NCI-H524 treated with DMSO at 0.1 percent for 48 hours (cell line): ENCODE measurements around the gene RAB35.

Source experiments
- DNase-seq: peaks from one replicate; lab custom pipeline; 2025; lab: John Stamatoyannopoulos, UW

Gene RAB35

GRCh38 chr12:120116441-120116791 lies at the start of gene RAB35:
Gene RAB35 (minus strand): TSS chr12:120116753. CDS start chr12:120116650, 103 bp downstream.
- DNase-seq, result no peak

DNA sequence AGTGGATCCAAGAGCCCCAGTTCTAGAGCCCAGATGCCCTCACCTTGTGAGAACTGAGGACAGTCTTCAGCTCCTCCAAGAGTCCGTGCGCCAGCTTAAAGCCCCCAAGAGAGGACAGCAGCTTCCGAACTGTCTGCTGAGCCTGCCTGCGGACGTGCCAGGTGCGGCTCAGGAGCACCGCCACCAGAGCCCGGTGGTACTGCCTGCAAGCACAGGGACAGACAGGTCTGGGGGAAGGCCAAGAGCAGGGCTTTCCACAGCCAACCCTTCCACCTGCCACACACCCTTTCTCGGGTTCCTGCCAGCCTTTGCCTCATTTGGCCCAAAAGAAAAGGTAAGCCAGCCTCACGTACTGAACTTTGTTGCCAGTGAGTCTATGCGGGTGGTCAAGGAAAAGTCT lies 47.7 kb upstream of the RAB35 start:
- DNase-seq, result no peak

DNA sequence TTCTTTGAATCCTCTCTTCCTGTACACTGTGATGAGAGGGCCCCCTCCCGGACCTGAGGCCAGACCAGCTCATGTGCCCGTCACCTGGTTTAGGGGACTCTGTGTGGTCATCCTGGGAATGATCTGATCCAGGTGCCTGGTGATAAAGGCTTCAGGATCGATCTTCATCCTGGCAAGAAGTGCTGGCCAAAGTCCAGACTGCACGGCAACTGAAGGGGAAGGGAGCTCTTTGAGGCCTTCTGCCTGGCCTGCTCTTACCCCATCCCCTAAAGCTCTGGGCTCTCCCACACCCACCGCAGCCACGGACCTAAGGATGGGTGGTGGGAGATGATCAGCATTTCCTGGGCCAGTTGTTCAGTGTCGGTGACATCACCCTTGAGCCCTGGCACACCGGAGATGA lies 46.2 kb upstream of the RAB35 start:
- DNase-seq, result no peak

DNA sequence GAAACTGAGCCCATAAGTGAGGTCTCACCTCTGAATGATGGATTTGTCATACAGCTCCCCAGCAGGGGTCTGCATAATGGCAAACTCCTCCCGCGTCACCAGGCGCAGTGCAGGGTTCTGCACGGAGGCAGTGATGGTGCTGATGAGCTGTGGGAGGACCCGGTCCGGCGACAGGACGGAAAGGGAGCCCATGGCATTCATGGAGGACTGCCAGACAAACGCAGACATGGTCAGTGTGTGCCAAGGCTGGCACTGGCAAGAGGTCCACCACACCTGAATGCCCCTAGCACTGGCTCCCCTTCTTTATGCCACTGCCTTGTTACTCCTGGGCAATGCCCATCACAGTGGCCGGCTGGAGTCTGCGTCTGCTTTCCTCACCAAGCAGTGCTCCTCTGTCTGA lies 45.3 kb upstream of the RAB35 start:
- no peak for DNase-seq

DNA sequence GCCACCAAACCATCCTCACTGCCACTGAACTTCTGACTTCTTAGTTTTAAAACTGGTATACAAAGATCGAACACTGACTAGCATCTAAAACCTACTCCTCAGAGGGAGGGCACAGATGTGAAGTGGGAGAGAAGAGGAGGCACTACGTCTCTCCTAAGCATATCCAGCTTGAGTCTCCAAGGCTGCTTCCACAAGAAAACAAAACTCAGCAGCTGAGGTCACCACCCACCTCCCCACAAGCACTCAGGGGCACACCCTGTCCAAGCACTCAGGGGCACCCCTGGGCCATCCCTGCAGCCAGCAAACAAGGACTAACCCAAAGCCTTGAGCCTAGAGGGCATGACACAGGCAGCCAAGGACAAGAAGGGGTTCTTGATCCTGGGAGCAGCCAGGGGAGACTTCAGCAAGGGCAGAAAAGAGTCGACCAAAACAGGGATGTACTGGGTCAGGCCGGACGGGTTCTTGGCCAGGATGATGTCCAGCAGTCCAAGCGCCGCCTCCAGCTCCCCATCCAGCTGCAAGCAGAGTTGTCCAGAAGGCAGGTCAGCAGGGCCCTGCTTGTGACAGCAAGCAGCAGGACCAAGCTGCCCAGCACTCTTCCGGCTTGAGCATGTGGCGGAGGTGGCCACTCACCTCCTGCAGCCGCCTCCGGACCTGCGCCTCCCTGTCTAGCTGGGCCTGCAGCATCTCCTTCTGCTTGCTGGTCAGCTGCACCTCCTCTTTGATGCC lies 43.1 kb upstream of the RAB35 start:
- DNase-seq, result no peak

DNA sequence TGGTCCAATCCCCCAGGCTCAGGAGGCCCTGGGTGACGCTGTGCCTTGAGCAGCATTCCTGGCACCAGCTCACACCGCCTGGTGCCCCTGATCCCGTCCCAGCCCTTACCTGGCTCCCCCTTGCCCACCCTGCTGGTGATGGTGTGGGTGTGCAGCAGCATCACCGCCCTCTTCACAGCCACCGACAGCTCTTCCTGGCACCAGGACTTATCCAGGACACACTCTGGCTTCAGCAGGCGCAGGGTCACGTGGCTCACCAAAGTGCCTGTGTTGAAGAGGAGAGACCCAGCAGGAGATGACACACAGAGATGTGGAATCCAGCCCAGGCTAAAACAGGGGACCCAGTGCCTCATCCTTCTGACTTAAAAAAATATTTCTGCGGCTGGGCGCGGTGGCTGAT lies 41.8 kb upstream of the RAB35 start:
- no peak for DNase-seq

DNA sequence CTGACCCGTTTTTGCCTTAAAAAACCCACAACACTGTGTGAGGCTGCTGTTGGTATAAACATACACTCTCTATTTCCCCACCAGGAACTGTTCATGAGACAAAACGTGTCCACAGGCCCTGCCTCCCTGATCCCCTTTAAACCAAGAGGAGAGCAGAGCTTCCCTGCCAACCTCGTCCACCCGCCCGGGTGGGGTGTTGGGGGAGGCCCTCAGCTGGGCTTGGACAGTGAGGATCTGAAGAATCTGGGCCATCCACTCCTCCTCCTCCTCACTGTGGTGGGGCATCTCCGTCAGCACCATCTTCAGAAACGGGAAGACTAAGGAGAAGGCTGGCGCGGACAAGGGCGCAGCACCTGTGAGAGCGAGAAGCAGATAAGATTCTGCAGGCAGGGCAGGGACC lies 41.1 kb upstream of the RAB35 start:
- no peak for DNase-seq

DNA sequence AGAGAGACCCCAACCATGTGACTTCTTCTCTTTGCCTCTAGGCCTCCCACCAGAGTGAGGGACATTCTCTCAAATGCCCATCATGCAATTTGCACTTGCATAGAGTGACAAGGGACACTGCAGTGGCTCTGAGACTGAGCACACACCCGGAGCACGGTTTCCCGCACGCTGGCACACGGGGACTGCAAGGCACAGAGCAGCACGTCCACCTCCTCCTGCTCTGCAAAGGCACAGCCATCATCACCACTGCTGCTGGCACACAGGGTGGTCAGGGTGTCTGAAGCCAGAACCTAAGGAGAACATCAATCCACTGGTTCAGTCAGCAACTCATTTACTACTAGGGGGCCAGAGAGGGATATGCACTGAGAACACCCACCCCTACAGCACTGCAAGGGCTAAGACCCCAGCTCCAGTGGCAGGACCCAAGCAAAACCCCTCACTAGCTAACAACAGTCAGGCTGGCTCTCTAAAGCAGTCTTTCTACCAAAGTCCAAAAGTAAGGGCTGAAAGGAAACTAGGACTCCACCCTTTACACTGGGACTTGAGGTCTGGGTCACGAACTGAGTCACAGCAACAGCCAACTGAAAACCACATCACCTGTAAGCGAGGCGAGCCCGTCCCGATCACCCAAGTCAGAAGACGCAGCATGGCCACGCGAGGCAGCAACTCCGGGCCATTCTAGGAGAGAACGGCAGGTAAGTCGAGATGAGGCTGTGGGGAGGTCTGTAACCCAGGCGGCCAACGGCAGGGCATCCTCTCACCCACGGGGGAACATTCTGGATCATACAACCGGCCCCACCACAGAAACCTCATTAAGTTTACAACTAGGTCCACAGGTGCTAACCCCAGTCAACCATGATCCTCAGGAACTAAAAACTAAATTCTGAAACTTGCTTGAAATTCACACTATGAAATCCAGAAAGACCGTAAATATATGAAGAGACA lies 40.0 kb upstream of the RAB35 start:
- DNase-seq, result no peak

- no peak for DNase-seq
These were observed 38.5 kb upstream of the RAB35 start for GRCh38 chr12:120155072-120155471.

GRCh38 chr12:120150919-120151525 lies 34.5 kb upstream of the RAB35 start:
- DNase-seq, result no peak

DNA sequence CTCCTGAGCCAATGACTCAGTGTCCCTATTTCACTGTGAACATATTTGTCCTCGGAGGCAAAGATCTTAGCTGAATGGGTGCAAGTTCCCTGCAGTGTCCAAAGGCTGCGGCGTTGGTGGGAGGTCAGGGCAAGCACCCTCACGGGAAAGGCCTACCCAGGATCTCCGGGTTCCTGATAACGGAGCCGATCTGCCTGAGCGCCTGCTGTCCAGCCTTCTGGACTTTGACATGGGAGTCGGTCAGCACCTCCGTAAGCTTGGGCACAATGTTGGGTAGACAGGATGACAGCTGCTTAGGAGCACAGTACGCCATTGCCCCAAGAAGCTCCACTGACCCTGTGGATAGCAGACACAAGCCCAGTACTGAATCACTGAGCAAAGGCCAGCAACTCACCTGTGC lies 31.5 kb upstream of the RAB35 start:
- DNase-seq, result no peak

DNA sequence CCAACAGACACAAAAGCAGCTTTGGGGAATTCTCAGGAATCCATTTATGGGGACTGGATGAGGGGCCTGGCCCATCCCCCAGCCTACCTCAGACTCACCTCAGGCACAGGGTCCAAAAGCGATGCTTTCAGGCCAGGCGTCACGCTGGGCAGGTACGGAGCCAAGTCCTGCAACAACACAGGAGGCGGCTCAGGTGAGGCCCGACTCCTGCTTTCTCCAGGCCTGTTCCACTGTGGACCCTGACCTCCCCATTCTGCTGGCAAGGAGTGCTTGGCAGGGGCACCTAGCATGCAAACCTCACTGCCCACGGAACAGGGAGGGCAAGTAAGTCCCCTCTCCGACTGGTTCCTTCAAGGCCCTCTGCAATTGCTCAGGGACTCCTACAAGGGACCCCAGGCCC lies 28.6 kb upstream of the RAB35 start:
- DNase-seq, result no peak

DNA sequence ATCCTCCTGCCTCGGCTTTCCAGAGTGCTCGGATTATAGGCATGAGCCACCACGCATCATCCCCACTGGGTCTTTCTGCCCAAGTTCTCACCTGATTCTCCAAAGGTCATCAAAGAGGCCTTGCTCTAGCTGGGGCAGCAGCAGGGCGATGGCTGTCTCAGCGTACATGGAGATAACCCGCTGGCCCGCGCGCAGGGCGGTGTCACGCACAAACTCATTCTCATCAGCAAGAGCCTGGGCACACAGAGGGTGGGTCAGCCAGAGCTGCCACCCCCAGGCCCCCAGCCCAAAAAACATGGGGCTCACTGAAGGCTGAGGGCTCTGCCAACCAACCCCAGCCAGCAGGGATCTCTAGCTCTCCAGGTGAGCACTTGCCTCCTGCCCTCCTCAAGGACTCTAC lies 27.7 kb upstream of the RAB35 start:
- no peak for DNase-seq

- DNase-seq, result no peak
These were observed 25.8 kb upstream of the RAB35 start for GRCh38 chr12:120142231-120142877.

DNA sequence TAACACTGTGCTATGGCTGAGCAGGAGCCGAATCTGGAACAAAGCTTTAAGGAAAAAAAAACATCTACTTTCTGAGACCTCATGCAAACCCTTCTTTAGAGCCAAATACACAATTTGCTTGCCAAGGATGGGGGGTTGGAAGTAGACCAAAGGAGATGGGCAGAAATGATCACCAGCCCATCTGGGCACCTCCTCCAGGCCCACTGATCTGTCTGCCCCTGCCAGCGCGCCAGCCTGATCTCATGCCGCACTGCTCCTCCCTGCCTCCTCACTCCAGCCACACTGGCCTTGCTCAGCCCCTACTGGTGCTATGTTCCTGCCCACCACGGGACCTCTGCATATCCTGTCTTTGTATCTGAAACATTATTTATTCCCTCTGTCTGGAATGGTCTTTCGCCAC lies 24.8 kb upstream of the RAB35 start:
- DNase-seq, result no peak

GRCh38 chr12:120140603-120141002 lies 24.1 kb upstream of the RAB35 start:
- DNase-seq, result no peak

DNA sequence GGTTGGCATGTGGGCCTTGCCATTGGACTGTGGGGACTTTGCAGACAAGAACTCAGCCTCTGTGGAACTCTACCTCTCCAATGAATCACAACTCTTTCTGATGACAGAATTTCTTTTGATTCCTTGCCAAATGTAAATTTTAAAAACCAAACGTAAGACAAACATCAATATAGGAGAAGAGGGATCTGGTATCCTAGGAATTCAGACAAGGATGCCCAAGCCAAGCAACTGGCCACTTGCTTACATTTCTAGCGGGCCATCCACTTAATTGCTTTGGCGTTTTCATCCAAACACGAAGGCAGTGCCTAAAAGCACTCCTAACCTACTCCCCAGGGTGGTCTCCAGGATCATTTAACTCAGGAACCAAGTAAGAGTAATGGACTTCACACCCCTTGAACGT lies 23.4 kb upstream of the RAB35 start:
- DNase-seq, result no peak

DNA sequence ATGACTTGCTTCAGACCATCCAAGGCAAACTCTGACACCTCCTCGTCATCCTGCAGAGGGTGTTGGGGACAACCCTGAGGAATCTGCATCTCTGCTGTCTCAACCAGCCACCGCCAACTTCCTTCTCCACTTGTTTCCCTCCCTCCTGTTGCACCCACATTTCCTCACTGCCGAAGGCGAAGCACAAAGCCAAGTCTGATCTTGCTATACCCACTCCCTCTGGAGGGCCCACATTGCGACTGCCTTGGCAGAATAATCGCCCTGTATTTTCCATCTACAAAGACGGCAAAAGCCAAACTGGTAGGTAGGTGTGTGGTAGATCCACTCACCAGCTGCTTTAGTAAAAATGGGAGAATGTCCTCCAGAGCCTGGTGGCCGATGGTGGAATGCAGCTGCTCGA lies 21.8 kb upstream of the RAB35 start:
- no peak for DNase-seq

GRCh38 chr12:120137833-120138232 lies 21.3 kb upstream of the RAB35 start:
- DNase-seq, result no peak

- DNase-seq, result no peak
These were observed 19.7 kb upstream of the RAB35 start for GRCh38 chr12:120136093-120136770.

DNA sequence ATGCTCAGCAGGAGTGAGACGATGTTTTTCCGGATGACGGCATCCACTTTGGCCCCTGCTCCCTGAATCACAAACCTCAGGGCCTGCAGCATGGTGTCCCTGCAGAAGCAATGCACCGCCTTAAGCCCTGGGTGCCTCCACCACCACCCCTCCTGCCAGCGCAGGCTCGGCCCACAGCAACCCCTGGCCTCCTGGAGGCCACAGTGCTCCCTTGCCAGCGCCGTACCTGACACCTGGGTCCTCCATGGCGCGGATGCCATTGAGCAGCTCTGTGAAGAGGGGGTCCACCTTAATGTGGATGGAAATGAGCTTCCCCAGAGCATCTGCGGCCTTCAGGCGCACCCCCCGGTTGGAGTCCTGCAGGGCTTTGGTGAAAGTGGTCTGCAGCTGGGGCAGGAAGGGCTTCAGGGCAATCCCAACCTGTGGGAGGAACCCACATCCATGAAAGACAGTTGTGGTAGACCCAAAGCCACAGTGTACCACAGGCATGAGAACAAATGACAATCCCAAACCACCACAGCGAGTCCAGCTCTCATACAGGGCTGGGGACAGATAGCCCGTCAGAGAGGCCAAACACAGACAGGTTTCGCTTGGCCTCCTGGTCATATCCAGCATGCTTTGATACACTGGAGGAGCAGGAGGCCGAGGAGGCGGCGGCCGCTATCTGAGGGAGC lies 17.9 kb upstream of the RAB35 start:
- DNase-seq, result no peak
